ENCODE measurements around the gene WDR64.

DNA sequence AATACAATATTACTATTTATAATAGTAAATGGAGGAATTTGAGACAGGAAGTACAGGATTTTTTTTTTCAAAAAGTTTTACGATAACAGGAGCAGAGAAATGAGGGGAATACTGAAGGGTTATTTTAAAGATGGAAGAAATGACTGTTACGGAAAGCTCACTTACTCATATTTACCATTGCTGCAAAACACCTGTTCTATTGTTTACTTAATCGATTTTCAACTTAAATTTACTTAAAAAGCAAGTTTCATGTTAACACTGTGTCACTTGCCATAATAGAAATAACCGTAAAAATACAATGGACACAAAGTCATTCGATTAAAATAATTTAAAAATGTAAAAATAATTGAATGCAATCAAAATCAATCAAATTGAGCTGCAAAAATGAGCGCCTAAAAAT lies 192.5 kb downstream of the WDR64 start:
- TF ChIP-seq POLR2AphosphoS5 (IDR thresholded peaks at IDR 0.05; ENCODE audit: insufficient read depth in 1 of 2, low read depth in 1 of 2): no peak
- TF ChIP-seq, protein P1, sequence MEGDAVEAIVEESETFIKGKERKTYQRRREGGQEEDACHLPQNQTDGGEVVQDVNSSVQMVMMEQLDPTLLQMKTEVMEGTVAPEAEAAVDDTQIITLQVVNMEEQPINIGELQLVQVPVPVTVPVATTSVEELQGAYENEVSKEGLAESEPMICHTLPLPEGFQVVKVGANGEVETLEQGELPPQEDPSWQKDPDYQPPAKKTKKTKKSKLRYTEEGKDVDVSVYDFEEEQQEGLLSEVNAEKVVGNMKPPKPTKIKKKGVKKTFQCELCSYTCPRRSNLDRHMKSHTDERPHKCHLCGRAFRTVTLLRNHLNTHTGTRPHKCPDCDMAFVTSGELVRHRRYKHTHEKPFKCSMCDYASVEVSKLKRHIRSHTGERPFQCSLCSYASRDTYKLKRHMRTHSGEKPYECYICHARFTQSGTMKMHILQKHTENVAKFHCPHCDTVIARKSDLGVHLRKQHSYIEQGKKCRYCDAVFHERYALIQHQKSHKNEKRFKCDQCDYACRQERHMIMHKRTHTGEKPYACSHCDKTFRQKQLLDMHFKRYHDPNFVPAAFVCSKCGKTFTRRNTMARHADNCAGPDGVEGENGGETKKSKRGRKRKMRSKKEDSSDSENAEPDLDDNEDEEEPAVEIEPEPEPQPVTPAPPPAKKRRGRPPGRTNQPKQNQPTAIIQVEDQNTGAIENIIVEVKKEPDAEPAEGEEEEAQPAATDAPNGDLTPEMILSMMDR (IDR thresholded peaks at IDR 0.05): no peak
